ENCODE measurements around the gene PCARE. TPM values are rescaled to one million over a fixed set of nuclear protein-coding genes. Genes with fewer than 3 reads are reported as not detected.

PCARE gene
- total and polyA plus RNA-seq, 7 donors = 0.02 to 1.0 (median 0.39) TPM

GRCh38 chr2:29063646-29064345 lies 10.5 kb downstream of the PCARE start:
- peak; percentile 18 to 55 (median 42) for ATAC-seq
- intact Hi-C loops (cut with DNase I) = no loop called here
- Histone ChIP-seq H3K36me3 (ENCODE audit: insufficient read depth in 1 of 2, low read depth in 1 of 2) (no peaks in the 10 kb centered on the region), H3K4me1 (peaks cover 16% of the 10 kb centered on the region), H3K4me3 (peak overlapping the region; percentile 36), H3K27ac (no peak overlapping the region), H3K9me3 (no peaks in the 10 kb centered on the region), H3K27me3 (ENCODE audit: insufficient read depth in 3 of 3, low read length in 2 of 3) (no peaks in the 10 kb centered on the region)
- DNase-seq = peak in 1 of 2 donors; percentile 25
- no peak for TF ChIP-seq CTCF (IDR thresholded peaks at IDR 0.05)
- WGBS, 3 donors = 33 to 52% (median 39%) methylated on average over 20 of the region's 20 CpGs

GRCh38 chr2:29063056-29063455 lies 11.3 kb downstream of the PCARE start:
- Histone ChIP-seq H3K4me1 (peaks cover 16% of the 10 kb centered on the region), H3K36me3 (ENCODE audit: insufficient read depth in 1 of 2, low read depth in 1 of 2) (no peaks in the 10 kb centered on the region), H3K27ac (no peak overlapping the region), H3K9me3 (no peaks in the 10 kb centered on the region), H3K4me3 (no peak overlapping the region), H3K27me3 (ENCODE audit: insufficient read depth in 3 of 3, low read length in 2 of 3) (no peaks in the 10 kb centered on the region)
- 48 to 77% (median 60%) methylated on average over 6 of the region's 6 CpGs for WGBS, 3 donors
- no peak for TF ChIP-seq CTCF (IDR thresholded peaks at IDR 0.05)
- DNase-seq (peak in 1 of 2 donors; percentile 72), ATAC-seq (peak in 3 of 4 donors; percentile 42 to 55 (median 52))
- intact Hi-C loops (cut with DNase I) = no loop called here

- TF ChIP-seq CTCF (IDR thresholded peaks at IDR 0.05) = no peak
These were observed 12.0 kb downstream of the PCARE start for GRCh38 chr2:29062371-29062770.

GRCh38 chr2:29061616-29062015 lies 12.7 kb downstream of the PCARE start:
- no peak overlapping the region for H3K27ac ChIP-seq
- ATAC-seq (no peak), DNase-seq (no peak)
- H3K4me3 ChIP-seq = no peak overlapping the region
- intact Hi-C loops (cut with DNase I) = no loop called here
- no peak for TF ChIP-seq CTCF (IDR thresholded peaks at IDR 0.05)
- peaks cover 16% of the 10 kb centered on the region for H3K4me1 ChIP-seq
- no peaks in the 10 kb centered on the region for H3K36me3 ChIP-seq (ENCODE audit: insufficient read depth in 1 of 2, low read depth in 1 of 2)
- no peaks in the 10 kb centered on the region for H3K27me3 ChIP-seq (ENCODE audit: insufficient read depth in 3 of 3, low read length in 2 of 3)
- WGBS, 3 donors = 82 to 91% (median 90%) methylated on average over 3 of the region's 3 CpGs
- H3K9me3 ChIP-seq = no peaks in the 10 kb centered on the region

More at GRCh38 chr2:29062371-29062770, 12.0 kb downstream of the PCARE start:
- Histone ChIP-seq H3K4me3 (no peak overlapping the region), H3K27ac (no peak overlapping the region), H3K9me3 (no peaks in the 10 kb centered on the region), H3K36me3 (ENCODE audit: insufficient read depth in 1 of 2, low read depth in 1 of 2) (no peaks in the 10 kb centered on the region), H3K27me3 (ENCODE audit: insufficient read depth in 3 of 3, low read length in 2 of 3) (no peaks in the 10 kb centered on the region), H3K4me1 (peaks cover 16% of the 10 kb centered on the region)
- DNase-seq = no peak
- 94 to 97% (median 95%) methylated on average over 10 of the region's 10 CpGs for WGBS, 3 donors
- intact Hi-C loops (cut with DNase I) = no loop called here
- no peak for ATAC-seq

GRCh38 chr2:29061176-29061575 lies 13.1 kb downstream of the PCARE start:
- H3K27ac ChIP-seq = no peak overlapping the region
- no peak overlapping the region for H3K4me3 ChIP-seq
- no peaks in the 10 kb centered on the region for H3K9me3 ChIP-seq
- WGBS, 3 donors = 79 to 88% (median 85%) methylated on average over 6 of the region's 6 CpGs
- H3K4me1 ChIP-seq = peaks cover 16% of the 10 kb centered on the region
- intact Hi-C loops (cut with DNase I) = no loop called here
- H3K36me3 ChIP-seq (ENCODE audit: insufficient read depth in 1 of 2, low read depth in 1 of 2) = no peaks in the 10 kb centered on the region
- no peak for DNase-seq
- no peak for ATAC-seq
- TF ChIP-seq CTCF (IDR thresholded peaks at IDR 0.05) = no peak
- no peaks in the 10 kb centered on the region for H3K27me3 ChIP-seq (ENCODE audit: insufficient read depth in 3 of 3, low read length in 2 of 3)
